ENCODE data around the gene TAPT1.

- TF ChIP-seq CTCF (IDR thresholded peaks at IDR 0.05) (no peak), POLR2A (IDR thresholded peaks at IDR 0.05) (no peak)
Observed at GRCh38 chr4:16168710-16169388, 57.4 kb downstream of the TAPT1 start.

Measured in testis (tissue), 2 donors.